GM12878 (cell line): Measurements from ENCODE around the gene CHST15.

Source experiments
- BRCA1 ChIP-seq: IDR thresholded peaks from 2 replicates; pipeline ENCODE4 v1.6.1; 2011; ENCODE audit warnings: low read depth, low read length, improper control_type of control experiment
- FOS ChIP-seq: IDR thresholded peaks from 3 replicates; pipeline ENCODE4 v1.6.1; 2011; ENCODE audit warnings: borderline replicate concordance; ENCODE audit not compliant: insufficient read length; ENCODE audit errors: extremely low read depth
- RFX5 ChIP-seq: IDR thresholded peaks from 2 replicates; pipeline ENCODE4 v1.6.1; 2011; ENCODE audit warnings: low read depth, low read length, improper control_type of control experiment
- YBX1 ChIP-seq: fragments of 450-650 bp; IDR thresholded peaks from 2 replicates; pipeline ENCODE4 v1.6.1; 2016; ENCODE audit warnings: antibody characterized with exemption
- ZNF274 ChIP-seq: IDR thresholded peaks from one replicate; pipeline ENCODE4 v1.8.0; 2011; ENCODE audit not compliant: insufficient read length, insufficient read depth

- no peak for TF ChIP-seq BRCA1
- TF ChIP-seq RFX5 = no peak
- no peak for TF ChIP-seq ZNF274
- no peak for TF ChIP-seq FOS
- TF ChIP-seq YBX1 = no peak
Observed at GRCh38 chr10:124078714-124079113, 14.7 kb downstream of the CHST15 start.
